SK-N-SH (cell line): ENCODE data around the gene ARL5A.

Source experiments
- CHD2 ChIP-seq: fragments of 150-350 bp; IDR thresholded peaks from 2 replicates; pipeline ENCODE4 v1.6.1; 2018; ENCODE audit warnings: low read length; ENCODE audit not compliant: partially characterized antibody
- CTCF ChIP-seq: fragments of 200-600 bp; sonication (generic); IDR thresholded peaks from 2 replicates; pipeline ENCODE4 v1.6.1; 2017; ENCODE audit warnings: antibody characterized with exemption, mild to moderate bottlenecking, moderate library complexity
- EP300 ChIP-seq, 2 experiments: IDR thresholded peaks; 2 replicates each; pipeline versions ENCODE4 v1.4.0 to v1.6.1; 2012; ENCODE audit warnings: borderline replicate concordance in 1 of 2, low read depth in 1 of 2, low read length in 1 of 2
- EZH2phosphoT487 ChIP-seq: fragments of 200-600 bp; sonication (generic); IDR thresholded peaks from 2 replicates; pipeline ENCODE4 v1.6.1; 2017; ENCODE audit warnings: low read depth, mixed run types, mild to moderate bottlenecking, antibody characterized with exemption, moderate library complexity, borderline replicate concordance
- MXI1 ChIP-seq: IDR thresholded peaks from 2 replicates; pipeline ENCODE4 v1.6.1; 2012; ENCODE audit warnings: mild to moderate bottlenecking, low read depth, low read length, improper control_type of control experiment
- RAD21 ChIP-seq: IDR thresholded peaks from 2 replicates; pipeline ENCODE4 v1.6.1; 2012; ENCODE audit warnings: mild to moderate bottlenecking, low read length
- REST ChIP-seq: IDR thresholded peaks from 2 replicates; pipeline ENCODE4 v1.6.1; 2012; ENCODE audit warnings: mild to moderate bottlenecking, low read depth, low read length, moderate library complexity
- RFX5 ChIP-seq: IDR thresholded peaks from 2 replicates; pipeline ENCODE4 v1.6.1; 2012; ENCODE audit warnings: mild to moderate bottlenecking, improper control_type of control experiment, low read length
- TEAD4 ChIP-seq: IDR thresholded peaks from 2 replicates; pipeline ENCODE4 v1.4.0; 2012; ENCODE audit warnings: mild to moderate bottlenecking, borderline replicate concordance; ENCODE audit not compliant: insufficient read depth
- USF1 ChIP-seq: IDR thresholded peaks from 2 replicates; pipeline ENCODE4 v1.4.0; 2012; ENCODE audit warnings: low read depth, borderline replicate concordance
- YY1 ChIP-seq: IDR thresholded peaks from 2 replicates; pipeline ENCODE4 v1.4.0; 2012; ENCODE audit warnings: low read depth, mild to moderate bottlenecking
- ZBTB33 ChIP-seq: IDR thresholded peaks from 2 replicates; pipeline ENCODE4 v1.4.0; 2012; ENCODE audit warnings: low read depth, borderline replicate concordance

GRCh38 chr2:151769606-151770005, 58.6 kb downstream of the ARL5A start:
- no peak for TF ChIP-seq RAD21
- no peak for TF ChIP-seq CTCF
- TF ChIP-seq EP300 (IDR thresholded peaks at IDR 0.05; ENCODE audit: borderline replicate concordance in 1 of 2, low read depth in 1 of 2, low read length in 1 of 2) = no peak
- TF ChIP-seq CHD2 = no peak
- TF ChIP-seq ZBTB33 = no peak
- TF ChIP-seq EZH2phosphoT487 = no peak
- no peak for TF ChIP-seq YY1
- TF ChIP-seq REST = no peak
- TF ChIP-seq MXI1 = no peak
- TF ChIP-seq USF1 = no peak
- no peak for TF ChIP-seq TEAD4
- TF ChIP-seq RFX5 = no peak
